Lower leg skin (tissue), 3 donors: ENCODE results near the gene PSMB8.
"Not testable (repeated sequence)": the region's sequence is repeated elsewhere in the genome, so short reads cannot be mapped to it uniquely, and the experiment has no call there.

Experiments
- POLR2A ChIP-seq, 2 donors: fragments of 450-650 bp; IDR thresholded peaks; one replicate each; pipeline ENCODE4 v1.6.1; 2016 to 2017; ENCODE audit warnings: antibody characterized with exemption in 2 of 2, mild to moderate bottlenecking in 1 of 2, moderate library complexity in 1 of 2
- TF ChIP-seq, protein P1 (sequence below), 3 donors: fragments of 450-650 bp; IDR thresholded peaks; one replicate each; pipeline ENCODE4 v1.5.1; 2016; ENCODE audit warnings: antibody characterized with exemption in 3 of 3, mild to moderate bottlenecking in 3 of 3, moderate library complexity in 2 of 3

DNA sequence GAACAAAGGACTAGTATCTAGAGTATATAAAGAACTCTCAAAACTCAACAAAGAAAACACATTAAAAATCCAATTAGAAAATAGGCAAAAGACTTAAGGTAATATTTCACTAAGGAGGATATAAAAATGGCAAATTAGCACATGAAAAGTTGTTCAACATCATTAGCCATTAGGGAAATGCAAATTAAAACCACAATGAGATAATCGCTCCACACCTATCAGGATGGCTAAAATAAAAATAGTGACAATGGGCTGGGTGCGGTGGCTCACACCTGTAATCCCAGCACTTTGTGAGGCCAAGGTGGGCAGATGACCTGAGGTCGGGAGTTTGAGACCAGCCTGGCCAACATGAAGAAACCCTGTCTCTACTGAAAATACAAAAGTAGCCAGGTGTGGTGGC, 37.1 kb upstream of the PSMB8 start:
- TF ChIP-seq, protein P1, sequence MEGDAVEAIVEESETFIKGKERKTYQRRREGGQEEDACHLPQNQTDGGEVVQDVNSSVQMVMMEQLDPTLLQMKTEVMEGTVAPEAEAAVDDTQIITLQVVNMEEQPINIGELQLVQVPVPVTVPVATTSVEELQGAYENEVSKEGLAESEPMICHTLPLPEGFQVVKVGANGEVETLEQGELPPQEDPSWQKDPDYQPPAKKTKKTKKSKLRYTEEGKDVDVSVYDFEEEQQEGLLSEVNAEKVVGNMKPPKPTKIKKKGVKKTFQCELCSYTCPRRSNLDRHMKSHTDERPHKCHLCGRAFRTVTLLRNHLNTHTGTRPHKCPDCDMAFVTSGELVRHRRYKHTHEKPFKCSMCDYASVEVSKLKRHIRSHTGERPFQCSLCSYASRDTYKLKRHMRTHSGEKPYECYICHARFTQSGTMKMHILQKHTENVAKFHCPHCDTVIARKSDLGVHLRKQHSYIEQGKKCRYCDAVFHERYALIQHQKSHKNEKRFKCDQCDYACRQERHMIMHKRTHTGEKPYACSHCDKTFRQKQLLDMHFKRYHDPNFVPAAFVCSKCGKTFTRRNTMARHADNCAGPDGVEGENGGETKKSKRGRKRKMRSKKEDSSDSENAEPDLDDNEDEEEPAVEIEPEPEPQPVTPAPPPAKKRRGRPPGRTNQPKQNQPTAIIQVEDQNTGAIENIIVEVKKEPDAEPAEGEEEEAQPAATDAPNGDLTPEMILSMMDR (IDR thresholded peaks at IDR 0.05): not testable (repeated sequence)
- TF ChIP-seq POLR2A (IDR thresholded peaks at IDR 0.05): not testable (repeated sequence)
